ENCODE data around the gene NTM.

NTM gene

GRCh38 chr11:132096132-132096825, 725.9 kb downstream of the NTM start:
- TF ChIP-seq CTCF (conservative IDR thresholded peaks at IDR 0.05; ENCODE audit: low read depth, low read length) = no peak
- no peak overlapping the region for H3K4me3 ChIP-seq (ENCODE audit: low read length)
- no peak for DNase-seq (ENCODE audit: low read depth)

- peak; percentile 46 for TF ChIP-seq CTCF (conservative IDR thresholded peaks at IDR 0.05; ENCODE audit: low read depth, low read length)
- H3K4me3 ChIP-seq (ENCODE audit: low read length) = no peak overlapping the region
- no peak for DNase-seq (ENCODE audit: low read depth)
Measured at GRCh38 chr11:132099692-132100091, 729.3 kb downstream of the NTM start.

GRCh38 chr11:132100583-132100982, 730.2 kb downstream of the NTM start:
- no peak overlapping the region for H3K4me3 ChIP-seq (ENCODE audit: low read length)
- DNase-seq (ENCODE audit: low read depth) = no peak
- no peak for TF ChIP-seq CTCF (conservative IDR thresholded peaks at IDR 0.05; ENCODE audit: low read depth, low read length)

- no peak for TF ChIP-seq CTCF (conservative IDR thresholded peaks at IDR 0.05; ENCODE audit: low read depth, low read length)
- H3K4me3 ChIP-seq (ENCODE audit: low read length) = no peak overlapping the region
- no peak for DNase-seq (ENCODE audit: low read depth)
Measured at GRCh38 chr11:132101881-132102280, 731.5 kb downstream of the NTM start.

GRCh38 chr11:132103021-132103420, 732.6 kb downstream of the NTM start:
- H3K4me3 ChIP-seq (ENCODE audit: low read length) = no peak overlapping the region
- DNase-seq (ENCODE audit: low read depth) = no peak
- no peak for TF ChIP-seq CTCF (conservative IDR thresholded peaks at IDR 0.05; ENCODE audit: low read depth, low read length)

- peak; percentile 58 for DNase-seq (ENCODE audit: low read depth)
- no peak for TF ChIP-seq CTCF (conservative IDR thresholded peaks at IDR 0.05; ENCODE audit: low read depth, low read length)
- no peak overlapping the region for H3K4me3 ChIP-seq (ENCODE audit: low read length)
Measured at GRCh38 chr11:132106096-132106982, 735.9 kb downstream of the NTM start.
